GM12874 (cell line): ENCODE results near the gene OTOGL.

Source experiments
- CTCF ChIP-seq: IDR thresholded peaks from 2 replicates; pipeline ENCODE4 v1.5.1; 2011; ENCODE audit warnings: low read depth, mild to moderate bottlenecking, control low read depth, low read length, moderate library complexity; ENCODE audit not compliant: insufficient read depth

OTOGL gene

GRCh38 chr12:80099259-80099658, at the start of gene OTOGL:
OTOGL (plus strand) TSS chr12:80099537; CDS start chr12:80209432, 109,895 bp downstream.
- TF ChIP-seq CTCF: no peak

- TF ChIP-seq CTCF: no peak
Observed at GRCh38 chr12:80050236-80050635, 49.1 kb upstream of the OTOGL start.

GRCh38 chr12:80053051-80053790, 46.1 kb upstream of the OTOGL start:
- no peak for TF ChIP-seq CTCF

- no peak for TF ChIP-seq CTCF
Observed at GRCh38 chr12:80056232-80056631, 43.1 kb upstream of the OTOGL start.

GRCh38 chr12:80056845-80057244, 42.5 kb upstream of the OTOGL start:
- no peak for TF ChIP-seq CTCF

- TF ChIP-seq CTCF: no peak
Observed at GRCh38 chr12:80058586-80058985, 40.8 kb upstream of the OTOGL start.

GRCh38 chr12:80059102-80059501, 40.2 kb upstream of the OTOGL start:
- no peak for TF ChIP-seq CTCF
